Smooth muscle cell of the umbilical artery (primary cell): ENCODE data around the gene STK26. TPM values are rescaled to one million over a fixed set of nuclear protein-coding genes. Genes with fewer than 3 reads are reported as not detected.

Experiments used
- total RNA-seq: library from RNA; depleted of rRNA; stranded (reverse); fragments of >200 nt; gene quantifications from 2 replicates; pipeline ENCODE4 v1.2.3, GENCODE V29; 2014

Gene STK26
- 33.7 and 41.6 TPM in 2 replicates for total RNA-seq

GRCh38 chrX:132022967-132023895 is at the start of gene STK26:
Gene STK26, plus strand, starts transcription at chrX:132023302. Its CDS starts 316 bp downstream, at chrX:132023618.

Other genes with a start within 250 kb of the STK26 start
- gene FRMD7, start 104.7 kb downstream of the STK26 start, total RNA-seq, result under 0.01 and 0.05 TPM in 2 replicates
- gene RAP2C, start 196.1 kb downstream of the STK26 start, total RNA-seq, result 29.3 and 30.9 TPM in 2 replicates